Stimulated activated CD4-positive, alpha-beta T cell treated with anti-CD3 and anti-CD28 coated beads, Interleukin-4, amount 100 ng/mL, for 1 hour (primary cell): ENCODE measurements around the gene GPC1.

ENCODE experiments used
- DNase-seq: peaks from one replicate; pipeline ENCODE4 v3.0.0-alpha.2; 2020

GPC1 gene

DNA sequence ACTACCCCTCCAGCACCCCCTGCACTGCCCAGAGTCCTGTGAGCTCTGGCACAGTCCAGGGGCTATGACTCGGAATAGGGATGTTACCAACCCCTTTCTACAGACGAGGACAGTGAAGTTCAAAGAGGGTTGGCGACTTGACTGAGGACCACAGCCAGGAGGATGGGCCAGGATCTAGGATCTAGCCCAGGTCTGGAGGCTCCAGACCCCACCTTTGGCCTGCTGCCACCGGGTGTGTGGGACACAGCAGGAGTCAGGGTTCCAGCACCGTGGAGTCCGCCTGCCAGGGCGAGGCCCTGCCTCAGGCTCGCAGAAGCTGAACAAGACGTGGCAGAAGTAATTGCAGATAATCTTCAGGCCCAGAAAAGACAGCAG is 37.9 kb upstream of the GPC1 start:
- no peak for DNase-seq

DNA sequence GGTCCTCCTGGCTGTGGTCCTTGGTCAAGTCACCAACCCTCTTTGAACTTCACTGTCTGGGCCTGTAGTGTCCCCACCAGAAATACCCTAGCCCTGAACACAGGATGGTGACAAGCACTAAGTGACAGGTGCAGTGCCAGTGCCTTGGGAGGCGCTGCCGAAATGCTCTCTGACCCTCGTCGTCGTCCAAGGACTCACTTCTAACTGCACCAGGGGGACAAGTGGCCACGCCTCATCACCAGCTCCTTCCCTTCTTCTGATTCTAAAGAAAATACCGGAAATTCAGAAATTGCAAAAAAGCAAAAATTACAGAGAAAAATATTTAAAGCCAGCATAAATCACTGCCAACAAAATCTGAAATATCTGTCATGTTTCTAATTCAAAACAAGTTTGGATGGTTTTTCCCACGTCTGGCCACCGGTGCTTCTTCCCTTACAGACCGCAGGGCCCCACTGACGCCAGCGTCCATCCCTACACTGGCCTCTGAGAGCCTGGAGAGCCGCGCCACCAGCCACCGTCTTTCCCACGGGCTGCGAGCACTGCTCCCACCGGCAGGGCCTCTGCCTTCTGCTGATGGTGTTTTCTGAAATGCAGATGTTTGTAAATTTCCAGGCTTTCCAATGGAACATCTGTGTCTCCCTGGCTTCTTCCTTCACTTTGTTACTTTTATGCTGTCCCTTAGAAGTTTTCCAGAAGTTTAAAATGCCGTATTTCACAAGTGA is 37.4 kb upstream of the GPC1 start:
- DNase-seq = no peak

DNA sequence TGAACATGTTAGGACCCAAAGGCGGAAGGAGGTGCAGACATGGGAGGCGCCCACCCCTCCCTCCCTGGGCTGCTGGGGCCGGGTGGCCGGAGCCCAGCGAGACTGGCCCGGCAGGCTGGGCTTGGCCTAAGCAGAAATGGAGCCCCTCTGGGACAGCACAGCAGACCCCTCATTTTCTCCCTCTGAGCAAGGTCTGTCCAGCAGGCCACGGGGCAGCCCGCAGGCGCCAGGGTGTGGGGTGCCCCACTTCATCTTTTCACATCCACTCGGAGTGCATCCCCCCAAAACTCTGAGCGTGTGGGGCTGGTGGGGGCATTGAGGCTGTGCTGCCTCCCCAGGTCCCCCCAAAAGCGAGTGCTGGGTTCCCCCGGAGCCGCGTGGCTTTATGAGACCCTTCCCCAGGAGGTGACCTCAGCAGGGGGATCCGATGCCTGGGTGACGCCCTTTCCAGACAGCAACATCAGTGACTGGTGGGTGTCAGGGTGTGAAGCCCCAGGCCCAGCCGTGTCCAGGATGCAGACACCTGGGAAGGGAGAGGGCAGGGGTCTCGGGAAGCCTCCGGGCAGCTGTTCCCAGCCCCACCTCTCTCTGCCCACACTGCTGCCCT is 36.7 kb upstream of the GPC1 start:
- DNase-seq = no peak

DNA sequence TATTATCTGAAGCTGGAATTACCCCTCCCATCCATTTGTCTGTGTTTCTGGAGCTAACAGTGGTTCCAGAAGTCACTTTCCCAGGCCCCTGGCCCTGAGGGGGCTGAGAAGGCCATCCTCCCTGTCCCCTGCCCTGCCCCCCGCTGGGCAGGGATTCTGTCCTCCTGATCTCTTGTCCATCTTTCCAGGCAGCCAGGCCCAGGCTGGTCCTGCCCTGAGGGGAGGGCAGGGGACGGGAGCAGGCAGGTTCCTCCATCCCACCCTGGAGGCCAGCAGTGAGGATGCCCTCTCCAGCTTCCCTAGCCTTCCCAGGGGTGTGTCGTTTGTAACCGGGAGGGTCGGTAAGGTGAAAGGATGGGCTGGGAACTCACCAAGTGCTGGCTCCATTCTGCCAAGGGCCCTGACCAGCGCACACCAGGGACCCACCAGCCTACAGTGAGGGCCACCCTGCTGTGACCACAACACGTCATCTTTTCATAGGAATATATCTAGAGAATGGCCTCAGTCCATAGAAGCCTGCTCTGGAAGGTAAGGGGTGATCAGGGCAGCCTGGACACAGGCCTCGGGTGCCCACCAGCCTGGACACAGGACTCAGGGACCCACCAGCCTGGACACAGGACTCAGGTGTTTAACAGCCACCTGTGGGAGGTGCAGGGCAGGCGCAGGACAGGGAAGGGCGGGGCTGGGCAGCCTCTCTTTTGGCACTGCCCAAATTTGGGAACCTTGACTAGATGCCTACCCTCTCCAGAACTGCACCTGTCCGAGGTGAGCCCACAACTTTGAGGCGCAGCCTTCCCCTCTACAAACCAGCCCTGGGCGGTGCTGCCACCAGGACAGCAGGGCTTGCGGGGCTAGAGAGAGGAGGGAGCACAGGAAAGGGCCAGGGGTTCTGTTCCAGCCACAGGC is 35.8 kb upstream of the GPC1 start:
- no peak for DNase-seq

DNA sequence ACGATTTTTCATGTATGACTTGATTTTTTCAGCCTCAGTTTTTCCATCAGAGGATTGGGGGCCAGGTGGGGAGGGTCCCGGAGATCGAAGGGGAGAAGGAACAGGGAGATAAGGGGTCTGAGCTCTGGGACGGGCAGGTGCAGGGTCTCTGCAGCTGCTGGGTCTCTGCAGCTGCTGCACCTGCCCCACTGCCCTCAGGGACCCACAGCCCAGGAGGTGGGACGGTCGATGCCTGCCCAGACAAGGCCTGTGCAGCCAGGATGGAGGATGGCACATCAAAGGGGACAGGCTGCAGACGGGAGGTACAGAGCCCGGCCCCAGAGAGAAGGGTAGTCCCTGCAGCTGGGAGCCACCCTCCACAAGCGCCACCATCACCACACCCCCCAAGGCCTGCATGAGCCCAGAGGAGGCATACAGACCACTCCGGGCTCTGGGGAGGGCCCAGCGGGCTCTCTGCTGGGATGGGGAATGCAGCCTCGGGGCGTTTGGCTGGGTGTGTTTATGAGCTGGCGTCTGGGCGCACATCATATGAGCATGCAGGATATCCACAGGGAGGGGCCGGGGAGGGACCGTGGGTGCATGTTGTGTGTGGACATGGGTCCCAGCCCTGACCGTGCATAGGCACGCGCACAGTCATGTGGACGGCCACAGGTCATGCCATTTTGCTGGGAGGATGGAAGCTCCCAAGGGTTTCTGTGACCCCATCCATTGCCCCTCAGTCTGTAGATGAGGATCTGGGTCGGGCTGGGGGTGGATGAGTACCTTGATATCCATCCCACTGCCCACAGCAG is 34.9 kb upstream of the GPC1 start:
- DNase-seq = no peak

DNA sequence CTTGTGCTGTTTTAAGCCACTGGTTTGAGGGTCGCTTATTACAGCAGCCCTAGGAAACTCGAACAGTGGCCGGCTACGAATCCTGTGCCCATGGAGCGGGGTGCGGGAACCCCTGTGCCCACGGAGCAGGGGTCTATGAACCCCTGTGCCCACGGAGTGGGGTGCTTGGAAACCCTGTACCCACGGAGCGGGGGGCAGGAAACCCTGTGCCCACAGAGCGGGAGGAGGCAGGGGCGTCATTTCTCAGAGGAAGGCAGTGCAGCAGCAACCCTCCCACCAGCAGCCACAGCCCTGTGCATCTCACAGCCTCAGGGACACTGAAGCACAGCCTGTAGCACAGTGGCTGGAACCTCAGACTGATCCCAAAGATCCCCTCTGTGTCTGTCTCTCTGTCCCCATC is 34.2 kb upstream of the GPC1 start:
- no peak for DNase-seq

DNA sequence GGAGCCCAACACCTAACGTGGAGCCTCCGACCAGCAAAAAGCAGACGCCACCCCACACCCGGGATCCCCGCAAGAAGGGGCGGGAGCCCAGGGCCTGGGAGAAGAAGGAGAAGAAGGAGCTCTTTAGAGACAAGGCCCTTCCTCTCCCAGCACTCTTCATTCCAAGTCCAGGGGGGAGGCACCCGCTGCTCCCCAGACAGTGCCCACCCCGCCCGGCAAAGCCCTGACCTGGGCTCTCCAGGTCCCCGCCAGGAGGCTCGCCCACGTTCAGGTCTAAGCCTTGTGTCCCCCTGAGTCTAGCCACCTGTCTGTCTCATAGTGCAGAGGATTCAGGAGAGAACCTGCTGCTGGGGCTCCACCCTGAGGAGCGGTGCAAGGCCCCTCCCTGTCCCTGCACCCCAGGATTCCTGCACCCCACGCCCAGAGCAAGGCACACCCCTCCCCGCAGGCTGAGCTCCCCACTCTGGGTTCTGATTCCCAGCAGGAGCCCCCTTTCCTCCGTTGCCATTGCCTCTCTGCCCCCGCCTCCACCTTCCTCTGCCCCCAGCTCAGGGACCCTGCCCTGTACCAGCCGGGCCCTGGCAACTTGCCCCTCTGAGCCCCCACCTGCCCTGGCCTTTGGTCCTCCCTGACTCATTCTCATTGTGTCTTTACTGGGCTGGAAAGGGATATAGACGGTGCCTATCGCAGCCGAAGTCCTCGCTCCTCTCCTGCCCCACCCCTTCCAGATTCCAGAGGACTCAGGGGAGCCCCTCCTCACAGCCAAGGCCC is 33.5 kb upstream of the GPC1 start:
- DNase-seq = no peak

DNA sequence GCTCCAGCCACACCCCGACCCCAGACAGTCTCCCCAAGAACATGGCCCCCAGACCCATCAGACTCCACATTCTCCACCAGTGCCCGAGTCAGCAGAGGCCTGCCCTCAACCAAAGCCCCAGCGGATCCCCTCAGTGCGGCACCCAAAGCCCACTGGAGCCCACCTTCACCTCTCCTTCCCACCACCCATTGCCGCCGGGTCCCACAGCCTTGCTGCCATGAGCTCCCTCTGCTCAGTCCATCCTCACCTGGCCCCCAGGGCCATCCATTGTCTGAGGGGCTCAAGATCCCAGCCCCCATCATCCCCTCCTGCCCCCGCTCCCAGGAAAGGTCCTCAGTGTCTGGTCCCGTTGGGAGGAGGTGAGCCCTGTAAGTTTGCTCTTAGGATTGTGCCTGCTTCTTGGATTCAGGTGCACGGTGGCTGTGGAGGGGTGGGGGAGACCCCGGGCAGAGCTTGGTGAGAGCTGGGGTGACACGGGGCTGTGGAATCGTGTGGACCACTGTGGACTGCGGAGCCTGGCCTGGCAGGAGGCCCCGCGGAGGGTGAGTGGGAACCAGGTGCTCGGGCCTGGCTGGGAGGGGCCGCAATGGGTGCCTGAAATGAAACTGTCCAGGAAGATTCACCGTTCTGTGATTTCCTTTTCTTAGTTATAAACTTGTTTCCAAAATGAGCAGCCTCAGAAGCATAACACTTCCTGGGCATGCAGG is 32.7 kb upstream of the GPC1 start:
- no peak for DNase-seq

DNA sequence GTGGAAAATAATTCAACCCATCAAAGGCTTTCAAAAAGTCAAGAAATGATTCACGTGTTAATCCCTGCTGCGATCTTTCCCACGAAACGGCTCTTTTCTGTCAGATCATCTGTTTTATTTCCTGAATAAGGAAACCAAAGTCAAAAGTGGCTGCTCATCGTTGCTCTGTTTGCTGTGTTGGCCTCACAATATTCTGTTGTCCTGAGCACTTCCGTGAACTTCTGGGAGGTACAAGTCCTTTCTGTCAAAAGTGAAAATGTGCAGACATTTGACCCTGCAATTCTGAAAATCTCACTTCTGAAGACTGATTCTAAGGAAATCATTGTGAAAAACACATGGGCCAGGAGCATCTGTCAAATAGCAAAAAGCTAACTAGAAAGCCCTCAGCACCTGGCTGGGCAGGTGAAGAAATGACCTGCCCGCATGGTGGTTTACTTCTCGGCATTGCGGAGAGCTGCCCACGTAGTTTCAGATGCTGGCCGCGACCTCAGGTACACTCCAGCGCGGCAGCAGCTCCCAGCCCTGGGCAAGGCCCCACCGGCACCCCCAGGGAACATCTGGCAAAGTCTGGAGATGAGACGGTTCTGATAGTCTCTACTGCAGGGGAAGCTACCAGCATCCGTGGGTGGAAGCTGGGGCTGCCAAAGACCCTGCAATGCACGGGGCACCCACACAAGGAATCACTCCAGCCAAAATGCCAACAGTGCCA is 31.9 kb upstream of the GPC1 start:
- DNase-seq = no peak

DNA sequence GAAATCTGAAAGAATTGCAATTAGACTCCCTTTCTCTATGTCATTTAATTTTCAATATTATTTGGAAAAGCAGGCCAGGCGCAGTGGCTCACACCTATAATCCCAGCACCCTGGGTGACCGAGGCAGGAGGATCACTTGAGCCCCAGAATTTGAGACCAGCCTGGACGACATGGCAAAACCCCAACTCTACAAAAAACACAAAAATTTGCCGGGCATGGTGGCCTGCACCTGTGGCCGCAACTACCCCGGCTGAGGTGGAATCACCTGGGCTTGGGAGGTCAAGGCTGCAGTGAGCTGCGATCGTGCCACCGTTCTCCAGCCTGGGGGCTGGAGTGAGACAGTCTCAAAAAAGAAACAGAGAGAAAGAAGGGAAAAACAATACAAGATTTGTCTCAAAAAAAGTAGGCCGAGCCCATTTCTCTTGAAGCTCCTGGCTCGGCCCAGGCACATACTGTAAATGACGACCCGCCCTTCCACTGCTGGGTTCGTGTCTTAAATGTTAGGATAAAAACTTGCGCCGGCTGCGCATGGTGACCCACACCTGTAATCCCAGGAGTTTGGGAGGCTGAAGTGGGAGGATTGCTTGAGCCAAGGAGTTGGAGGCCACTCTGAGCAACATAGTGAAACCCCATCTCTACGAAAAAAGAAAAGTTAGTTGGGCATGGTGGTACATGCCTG is 31.1 kb upstream of the GPC1 start:
- DNase-seq = no peak

DNA sequence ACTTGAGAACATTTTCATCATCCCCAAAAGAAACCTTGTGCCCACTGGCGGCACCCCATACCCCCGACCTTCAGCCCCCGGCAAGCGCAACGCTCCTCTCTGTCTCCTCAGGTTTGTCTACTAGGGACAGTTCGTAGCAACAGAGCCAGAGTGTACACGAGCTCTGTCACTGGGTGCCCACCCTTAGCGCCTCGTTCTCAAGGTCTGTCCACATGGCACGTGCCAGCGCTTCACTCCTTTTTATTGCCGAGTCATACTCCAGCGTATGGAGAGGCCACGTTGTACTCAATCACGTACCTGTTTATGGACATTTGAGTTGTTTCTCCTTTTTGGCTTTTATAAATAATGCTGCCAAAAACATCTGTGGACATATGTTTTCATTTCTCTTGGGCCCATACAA is 30.3 kb upstream of the GPC1 start:
- no peak for DNase-seq

DNA sequence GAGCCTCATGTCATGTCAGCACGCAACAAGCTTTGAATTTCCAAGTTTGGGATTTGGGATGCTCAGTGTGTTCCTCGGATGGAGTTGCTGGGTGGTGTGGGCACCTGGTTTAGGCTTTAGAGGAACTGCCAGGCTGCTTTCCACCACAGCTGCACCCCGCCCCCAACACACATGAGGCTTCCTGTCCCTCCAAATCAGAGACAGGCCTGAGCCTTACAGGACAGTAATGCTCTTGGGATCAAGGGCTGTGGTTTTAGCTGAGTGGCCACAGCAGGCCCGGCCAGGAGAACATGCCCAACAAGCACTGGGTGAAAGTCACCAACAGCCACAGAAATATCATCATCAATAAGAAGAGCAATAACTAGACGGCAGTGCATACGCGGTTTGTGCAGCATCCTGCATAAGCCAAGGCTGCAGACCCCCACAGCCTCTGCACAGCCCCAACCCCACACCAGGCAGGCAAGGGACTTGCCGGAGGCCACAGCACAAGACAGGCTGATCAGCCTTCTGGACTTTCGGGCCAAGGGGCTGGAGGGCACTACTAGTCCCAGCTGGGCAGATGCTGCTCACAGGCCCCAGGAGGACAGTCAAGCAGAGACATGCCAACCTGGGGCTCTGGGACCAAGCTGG is 29.7 kb upstream of the GPC1 start:
- DNase-seq = no peak

DNA sequence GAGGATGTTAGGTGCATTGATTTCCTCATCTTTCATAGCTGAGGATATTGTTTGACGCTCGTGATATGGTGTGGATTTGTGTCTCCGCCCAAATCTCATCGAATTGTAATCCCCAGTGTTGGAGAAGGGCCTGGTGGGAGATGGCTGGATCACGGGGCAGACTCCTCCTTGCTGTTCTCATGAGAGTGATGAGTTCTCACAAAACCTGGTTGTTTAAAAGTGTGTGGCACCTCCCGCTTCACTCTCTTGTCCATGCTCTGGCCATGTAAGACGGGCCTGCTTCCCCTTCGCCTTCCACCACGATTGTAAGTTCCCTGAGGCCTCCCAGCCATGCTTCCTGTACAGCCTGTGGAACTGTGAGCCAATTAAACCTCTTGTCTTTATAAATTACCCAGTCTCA is 28.4 kb upstream of the GPC1 start:
- DNase-seq = no peak

DNA sequence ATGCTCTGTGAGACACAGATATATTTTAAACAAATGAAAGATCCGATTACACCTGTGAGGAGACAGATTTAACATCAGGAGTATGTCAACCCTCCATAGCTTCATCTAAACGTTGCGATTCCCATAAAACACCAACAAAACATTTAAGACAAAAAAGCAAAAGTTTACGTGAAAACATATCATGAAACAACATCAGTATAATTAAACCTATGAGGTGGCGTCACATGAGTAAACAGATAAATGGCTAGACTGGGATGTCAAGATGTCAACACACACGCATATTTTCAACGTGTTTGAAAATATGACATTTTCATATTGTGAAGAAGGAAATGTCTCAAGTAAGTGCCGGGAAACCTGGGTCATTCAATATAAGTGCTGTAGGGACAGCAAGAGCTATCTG is 25.5 kb upstream of the GPC1 start:
- no peak for DNase-seq

DNA sequence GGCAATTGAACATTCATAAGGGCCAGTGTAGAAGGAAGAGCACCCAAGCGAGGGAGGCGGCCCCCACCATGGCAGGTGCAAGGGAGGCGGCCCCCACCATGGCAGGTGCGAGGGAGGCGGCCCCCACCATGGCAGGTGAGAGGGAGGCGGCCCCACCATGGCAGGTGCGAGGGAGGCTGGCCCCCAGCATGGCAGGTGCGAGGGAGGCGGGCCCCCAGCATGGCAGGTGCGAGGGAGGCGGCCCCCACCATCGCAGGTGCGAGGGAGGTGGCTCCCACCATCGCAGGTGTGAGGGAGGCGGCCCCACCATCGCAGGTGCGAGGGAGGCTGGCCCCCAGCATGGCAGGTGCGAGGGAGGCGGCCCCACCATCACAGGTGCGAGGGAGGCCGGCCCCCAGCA is 24.7 kb upstream of the GPC1 start:
- DNase-seq = no peak

DNA sequence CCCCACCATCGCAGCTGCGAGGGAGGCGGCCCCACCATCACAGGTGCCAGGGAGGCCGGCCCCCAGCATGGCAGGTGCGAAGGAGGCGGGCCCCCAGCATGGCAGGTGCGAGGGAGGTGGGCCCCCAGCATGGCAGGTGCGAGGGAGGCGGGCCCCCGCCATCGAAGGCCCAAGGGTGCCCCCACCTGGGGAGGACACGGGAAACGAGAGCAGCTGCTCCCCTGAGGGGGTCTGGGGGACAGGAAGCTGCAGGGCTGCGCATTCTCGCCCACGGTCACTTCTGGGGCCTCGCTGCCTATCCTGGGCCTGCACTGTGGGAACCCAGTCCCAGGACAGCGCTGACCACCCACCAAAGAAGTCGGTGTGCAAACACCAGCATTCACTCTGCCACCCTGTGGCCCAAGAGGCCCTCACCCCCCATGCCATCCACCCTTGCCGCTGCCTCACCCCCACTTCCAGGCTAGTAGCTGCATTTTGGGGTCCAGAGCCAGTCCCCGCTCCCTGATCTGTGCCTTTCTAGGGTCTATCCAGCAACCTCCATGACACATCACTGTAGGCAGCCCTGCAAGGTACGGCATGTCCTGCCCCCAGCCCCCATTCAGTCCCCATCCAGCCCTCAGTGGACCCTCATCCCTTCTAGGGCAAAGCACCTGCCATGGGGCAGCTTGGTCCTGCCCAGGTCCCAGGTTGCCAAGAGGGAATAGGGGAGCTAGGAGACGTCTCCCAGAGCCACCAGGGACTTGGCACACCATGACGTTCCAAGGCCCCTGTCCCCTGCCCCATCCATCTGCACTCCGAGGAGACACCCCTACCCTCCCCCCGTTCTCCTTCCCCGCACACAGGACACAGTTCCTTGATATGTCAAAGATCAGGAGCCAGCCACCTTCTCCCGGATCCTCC is 24.0 kb upstream of the GPC1 start:
- no peak for DNase-seq

DNA sequence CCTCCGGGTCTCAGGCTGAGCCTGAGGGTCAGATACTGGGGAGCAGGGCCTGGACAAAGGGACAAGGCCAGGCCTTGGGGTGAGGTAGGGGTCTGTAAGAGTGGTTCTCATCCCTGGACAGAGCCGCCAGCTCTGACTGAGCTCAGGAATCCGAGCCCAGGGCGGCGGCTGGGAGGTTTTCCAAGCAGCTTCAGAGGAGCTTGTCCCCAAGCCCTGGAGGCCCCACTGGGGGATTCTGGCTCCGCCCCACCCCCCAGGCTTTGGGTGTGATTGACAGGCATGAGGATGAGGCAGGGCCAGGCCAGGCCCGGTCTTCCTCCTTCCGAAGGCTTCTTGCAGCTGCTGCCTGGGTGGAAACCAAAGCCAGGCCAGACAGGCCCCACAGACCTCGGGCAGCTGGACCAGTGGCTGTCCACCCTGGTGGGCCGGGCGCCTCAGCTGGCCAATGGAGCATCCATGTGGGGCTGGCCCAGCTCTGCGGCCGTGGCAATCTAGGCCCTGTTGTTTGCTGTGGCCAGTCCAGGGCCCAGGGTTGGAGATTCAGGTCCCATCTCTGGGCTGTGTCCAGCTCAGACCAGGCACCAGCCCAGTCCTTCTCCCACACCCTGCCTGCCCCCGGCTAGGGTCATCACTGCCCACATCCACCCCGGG is 23.1 kb upstream of the GPC1 start:
- DNase-seq = no peak
